GM23248 (cell line): ENCODE results near the gene ZDHHC9.
"Not testable (repeated sequence)": the region's sequence is repeated elsewhere in the genome, so short reads cannot be mapped to it uniquely, and the experiment has no call there.

Experiments
- EZH2 ChIP-seq: fragments of 200-600 bp; sonication (generic); IDR thresholded peaks from 2 replicates; pipeline ENCODE4 v1.6.1; 2018; ENCODE audit warnings: antibody characterized with exemption, mild to moderate bottlenecking; ENCODE audit not compliant: insufficient read depth, poor library complexity, severe bottlenecking
- EZH2phosphoT487 ChIP-seq: fragments of 200-600 bp; sonication (generic); IDR thresholded peaks from 2 replicates; pipeline ENCODE4 v1.6.1; 2018; ENCODE audit warnings: antibody characterized with exemption, moderate library complexity, mild to moderate bottlenecking, low read depth; ENCODE audit not compliant: insufficient read depth

- not testable (repeated sequence) for TF ChIP-seq EZH2phosphoT487, EZH2
Observed at GRCh38 chrX:129866321-129866720, 22.6 kb upstream of the ZDHHC9 start.
